Liver (tissue), 9 donors: ENCODE data around the gene ANP32A. TPM values are rescaled to one million over a fixed set of nuclear protein-coding genes. Genes with fewer than 3 reads are reported as not detected.

Experiments used
- DNase-seq: peaks from one replicate; pipeline ENCODE4 v3.0.0-alpha.2; 2017; ENCODE audit warnings: low spot score
- H3K27ac ChIP-seq, 2 donors: one replicate each; pipeline ENCODE4 v1.7.0; 2013; ENCODE audit warnings: inconsistent platforms in 2 of 2, low read length in 2 of 2, control low read depth in 1 of 2, low read depth in 1 of 2, mild to moderate bottlenecking in 1 of 2
- H3K27me3 ChIP-seq, 4 donors: one replicate each; pipeline versions ENCODE4 v1.6.1 to v1.7.0; 2013; ENCODE audit warnings: low read length in 3 of 4, inconsistent platforms in 1 of 4, mild to moderate bottlenecking in 1 of 4, moderate library complexity in 1 of 4; ENCODE audit not compliant: control insufficient read depth in 4 of 4, insufficient read depth in 4 of 4
- H3K36me3 ChIP-seq, 4 donors: one replicate each; pipeline versions ENCODE4 v1.6.1 to v1.7.0; 2013; ENCODE audit warnings: low read length in 3 of 4, mild to moderate bottlenecking in 3 of 4, low read depth in 1 of 4, moderate library complexity in 1 of 4; ENCODE audit not compliant: control insufficient read depth in 4 of 4, insufficient read depth in 3 of 4
- H3K4me1 ChIP-seq, 4 donors: one replicate each; pipeline versions ENCODE4 v1.6.1 to v1.7.0; 2013; ENCODE audit warnings: low read length in 3 of 4, mild to moderate bottlenecking in 3 of 4, moderate library complexity in 1 of 4; ENCODE audit not compliant: control insufficient read depth in 4 of 4, insufficient read depth in 4 of 4
- H3K4me3 ChIP-seq, 3 donors: one replicate each; pipeline versions ENCODE4 v1.6.1 to v1.7.0; 2013; ENCODE audit warnings: low read length in 3 of 3, control low read depth in 1 of 3, low read depth in 1 of 3, mild to moderate bottlenecking in 1 of 3
- H3K9ac ChIP-seq, 2 donors: one replicate each; pipeline ENCODE4 v1.7.0; 2013; ENCODE audit warnings: low read length in 2 of 2, mild to moderate bottlenecking in 2 of 2, moderate library complexity in 2 of 2, control low read depth in 1 of 2, low read depth in 1 of 2
- H3K9me3 ChIP-seq, 4 donors: one replicate each; pipeline versions ENCODE4 v1.6.1 to v1.7.0; 2013; ENCODE audit warnings: low read length in 3 of 4; ENCODE audit not compliant: control insufficient read depth in 4 of 4
- EGR1 ChIP-seq, 2 donors: IDR thresholded peaks; 2 replicates each; pipeline ENCODE4 v1.6.1; 2016 to 2018; ENCODE audit warnings: antibody characterized with exemption in 2 of 2, low read depth in 2 of 2
- FOXA1 ChIP-seq: IDR thresholded peaks from 2 replicates; pipeline ENCODE4 v1.6.1; 2016; ENCODE audit warnings: antibody characterized with exemption
- FOXA2 ChIP-seq: IDR thresholded peaks from 2 replicates; pipeline ENCODE4 v1.6.1; 2016; ENCODE audit warnings: antibody characterized with exemption
- GABPA ChIP-seq, 2 donors: IDR thresholded peaks in 1 of 2; conservative IDR thresholded peaks in 1 of 2; 2 replicates each; pipeline ENCODE4 v1.6.1; 2016; ENCODE audit warnings: antibody characterized with exemption in 2 of 2, mild to moderate bottlenecking in 1 of 2, moderate library complexity in 1 of 2
- HNF4A ChIP-seq, 2 donors: conservative IDR thresholded peaks; 2 replicates each; pipeline ENCODE4 v1.6.1; 2016; ENCODE audit warnings: antibody characterized with exemption in 2 of 2, mild to moderate bottlenecking in 2 of 2
- HNF4G ChIP-seq: IDR thresholded peaks from 2 replicates; pipeline ENCODE4 v1.6.1; 2016; ENCODE audit warnings: antibody characterized with exemption
- JUND ChIP-seq, 2 donors: IDR thresholded peaks; 2 replicates each; pipeline ENCODE4 v1.6.1; 2016; ENCODE audit warnings: antibody characterized with exemption in 2 of 2
- NR2F2 ChIP-seq: IDR thresholded peaks from 2 replicates; pipeline ENCODE4 v1.6.1; 2016; ENCODE audit warnings: antibody characterized with exemption
- RAD21 ChIP-seq, 2 donors: IDR thresholded peaks; 2 replicates each; pipeline ENCODE4 v1.6.1; 2016; ENCODE audit warnings: antibody characterized with exemption in 2 of 2, mild to moderate bottlenecking in 2 of 2
- RXRA ChIP-seq, 2 donors: IDR thresholded peaks; 2 replicates each; pipeline ENCODE4 v1.6.1; 2017 to 2018; ENCODE audit warnings: antibody characterized with exemption in 2 of 2, mild to moderate bottlenecking in 1 of 2
- TAF1 ChIP-seq: conservative IDR thresholded peaks from 2 replicates; pipeline ENCODE4 v1.6.1; 2016; ENCODE audit warnings: antibody characterized with exemption, mild to moderate bottlenecking
- YY1 ChIP-seq: IDR thresholded peaks from 2 replicates; pipeline ENCODE4 v1.6.1; 2016; ENCODE audit warnings: antibody characterized with exemption, mild to moderate bottlenecking
- ZBTB33 ChIP-seq: IDR thresholded peaks from 2 replicates; pipeline ENCODE4 v1.6.1; 2016; ENCODE audit warnings: antibody characterized with exemption
- WGBS: extraction: QIAGEN DNeasy Blood & Tissue Kit; methylation state at CpG from one replicate; pipeline ENCODE4 v1.1.7; 2013; 5-methylcytosine and 5-hydroxymethylcytosine counted together
- polyA plus RNA-seq, 2 donors: library from polyadenylated mRNA; stranded (reverse) in 1 of 2; unstranded in 1 of 2; fragments of 200-250 nt in 1 of 2; fragments of >200 nt in 1 of 2; fragmentation: Nextera tagmentation in 1 of 2; extraction: Ambion mirVana in 1 of 2; gene quantifications; one replicate each; pipeline versions ENCODE4 v1.2.1 to v1.2.3, GENCODE V29; 2013 to 2015
- total RNA-seq, 2 donors: library from RNA; depleted of rRNA; stranded (reverse); fragments of >200 nt; gene quantifications; one replicate each; pipeline ENCODE4 v1.2.3, GENCODE V29; 2014
- TF ChIP-seq, protein P1 (sequence below): fragments of 150-350 bp; IDR thresholded peaks from 2 replicates; pipeline ENCODE4 v1.5.1; 2017; ENCODE audit warnings: improper control_type of control experiment, low read depth, low read length; ENCODE audit not compliant: missing input control
- donor health status: healthy.
- donor health status: healthy.
- donor health status: healthy.
- donor health status: healthy.
- donor health status: healthy.

ANP32A gene
- total and polyA plus RNA-seq, 4 donors: 30.5 to 60.4 (median 39.4) TPM

DNA sequence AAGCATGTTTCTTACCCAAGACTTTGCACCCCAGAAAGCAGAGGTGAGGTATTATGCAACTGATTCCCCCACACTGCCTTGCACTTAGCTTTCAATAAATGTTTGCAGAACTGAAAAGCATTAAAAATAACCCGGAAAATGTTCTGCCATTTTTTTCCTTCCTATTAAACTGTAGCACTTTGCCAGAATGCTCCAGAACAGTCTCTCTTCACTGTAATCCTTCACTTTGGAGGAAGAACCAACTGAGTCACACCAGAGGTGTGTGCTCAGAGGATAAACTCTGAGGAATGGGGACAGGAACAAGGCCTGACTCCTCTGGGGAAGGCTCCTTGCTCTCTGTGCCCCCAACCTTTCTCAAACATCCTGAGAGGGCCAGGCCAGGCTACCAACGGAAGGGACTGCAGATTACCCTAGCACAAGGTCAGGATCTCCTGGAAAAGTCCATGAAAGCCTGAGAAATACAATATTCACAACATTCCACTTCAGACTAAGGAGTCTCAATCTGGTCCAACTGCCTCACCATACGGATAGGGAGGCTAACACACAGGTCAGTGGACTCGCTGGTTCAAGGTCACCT lies 19.0 kb downstream of the ANP32A start:
- Histone ChIP-seq H3K4me1 (peaks cover 3 to 28% (median 20%) of the 10 kb centered on the region in 4 donors), H3K27me3 (no peaks in the 10 kb centered on the region), H3K9me3 (no peaks in the 10 kb centered on the region), H3K27ac (peak overlapping the region in 1 of 2 donors; percentile 39), H3K9ac (no peak overlapping the region), H3K36me3 (no peaks in the 10 kb centered on the region), H3K4me3 (no peak overlapping the region)
- TF ChIP-seq NR2F2: peak; percentile 64
- TF ChIP-seq RAD21 (IDR thresholded peaks at IDR 0.05): no peak
- WGBS: 38% methylated on average over 4 of the region's 4 CpGs
- no peak for DNase-seq

GRCh38 chr15:68800875-68801274 lies 19.8 kb downstream of the ANP32A start:
- Histone ChIP-seq H3K36me3 (no peaks in the 10 kb centered on the region), H3K9me3 (no peaks in the 10 kb centered on the region), H3K27ac (no peak overlapping the region), H3K27me3 (no peaks in the 10 kb centered on the region), H3K4me3 (no peak overlapping the region), H3K9ac (no peak overlapping the region), H3K4me1 (peaks cover 7 to 35% (median 20%) of the 10 kb centered on the region in 4 donors)
- DNase-seq: no peak
- TF ChIP-seq NR2F2: no peak
- TF ChIP-seq JUND (IDR thresholded peaks at IDR 0.05): no peak
- TF ChIP-seq, protein P1, sequence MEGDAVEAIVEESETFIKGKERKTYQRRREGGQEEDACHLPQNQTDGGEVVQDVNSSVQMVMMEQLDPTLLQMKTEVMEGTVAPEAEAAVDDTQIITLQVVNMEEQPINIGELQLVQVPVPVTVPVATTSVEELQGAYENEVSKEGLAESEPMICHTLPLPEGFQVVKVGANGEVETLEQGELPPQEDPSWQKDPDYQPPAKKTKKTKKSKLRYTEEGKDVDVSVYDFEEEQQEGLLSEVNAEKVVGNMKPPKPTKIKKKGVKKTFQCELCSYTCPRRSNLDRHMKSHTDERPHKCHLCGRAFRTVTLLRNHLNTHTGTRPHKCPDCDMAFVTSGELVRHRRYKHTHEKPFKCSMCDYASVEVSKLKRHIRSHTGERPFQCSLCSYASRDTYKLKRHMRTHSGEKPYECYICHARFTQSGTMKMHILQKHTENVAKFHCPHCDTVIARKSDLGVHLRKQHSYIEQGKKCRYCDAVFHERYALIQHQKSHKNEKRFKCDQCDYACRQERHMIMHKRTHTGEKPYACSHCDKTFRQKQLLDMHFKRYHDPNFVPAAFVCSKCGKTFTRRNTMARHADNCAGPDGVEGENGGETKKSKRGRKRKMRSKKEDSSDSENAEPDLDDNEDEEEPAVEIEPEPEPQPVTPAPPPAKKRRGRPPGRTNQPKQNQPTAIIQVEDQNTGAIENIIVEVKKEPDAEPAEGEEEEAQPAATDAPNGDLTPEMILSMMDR: no peak
- TF ChIP-seq TAF1: no peak
- no peak for TF ChIP-seq RXRA (IDR thresholded peaks at IDR 0.05)
- TF ChIP-seq YY1: no peak
- no peak for TF ChIP-seq GABPA (IDR thresholded peaks at IDR 0.05 in 1 of 2, conservative IDR thresholded peaks at IDR 0.05 in 1 of 2)
- no peak for TF ChIP-seq ZBTB33
- TF ChIP-seq HNF4A (conservative IDR thresholded peaks at IDR 0.05): no peak
- TF ChIP-seq HNF4G: no peak
- 98% methylated on average over 1 of the region's 1 CpG for WGBS

DNA sequence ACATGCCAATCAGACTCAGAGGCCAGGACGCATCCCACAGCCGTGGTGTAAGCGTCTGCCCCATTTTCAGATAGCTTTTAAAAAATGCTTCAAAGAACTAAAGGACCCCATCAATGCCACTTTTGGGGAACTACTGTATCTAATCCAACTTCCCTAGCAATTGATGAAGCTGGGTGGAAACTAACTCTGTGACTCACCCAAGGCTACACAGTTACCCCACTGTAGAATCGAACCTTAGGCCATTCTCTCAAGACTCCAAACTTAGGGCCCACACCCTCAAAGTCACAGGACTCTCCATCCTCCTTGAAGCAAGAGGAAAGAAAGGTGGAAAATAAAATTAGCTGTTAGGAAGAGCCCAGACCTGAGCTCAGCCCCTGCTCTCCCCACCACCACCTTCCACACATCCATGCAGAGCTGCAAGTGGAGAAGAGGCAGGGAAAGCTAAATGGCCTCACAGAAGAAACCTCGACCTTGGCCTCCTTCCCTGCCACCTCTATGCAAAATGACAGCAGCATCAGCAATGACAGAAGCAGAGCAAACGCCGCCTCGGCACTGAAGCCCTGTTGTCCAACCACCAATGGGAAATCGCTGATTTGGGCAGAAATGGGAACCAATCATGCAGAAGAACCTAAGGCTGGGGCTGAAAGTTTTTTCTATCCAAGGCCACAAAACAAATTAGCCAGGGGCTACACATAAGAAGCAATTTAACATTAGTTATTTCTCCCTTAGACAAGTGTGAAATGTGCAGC lies 22.2 kb downstream of the ANP32A start:
- Histone ChIP-seq H3K4me1 (peaks cover 16 to 59% (median 41%) of the 10 kb centered on the region in 4 donors), H3K36me3 (no peaks in the 10 kb centered on the region), H3K4me3 (no peak overlapping the region), H3K9ac (no peak overlapping the region), H3K27ac (no peak overlapping the region), H3K9me3 (no peaks in the 10 kb centered on the region), H3K27me3 (no peaks in the 10 kb centered on the region)
- no peak for DNase-seq
- 89% methylated on average over 9 of the region's 9 CpGs for WGBS
- TF ChIP-seq ZBTB33 (no peak), FOXA1 (no peak), EGR1 (IDR thresholded peaks at IDR 0.05; ENCODE audit: low read depth in 2 of 2) (no peak), YY1 (no peak), HNF4G (no peak), TAF1 (no peak), JUND (IDR thresholded peaks at IDR 0.05) (no peak), FOXA2 (no peak), NR2F2 (no peak), RAD21 (IDR thresholded peaks at IDR 0.05) (no peak), GABPA (IDR thresholded peaks at IDR 0.05 in 1 of 2, conservative IDR thresholded peaks at IDR 0.05 in 1 of 2) (no peak)
- TF ChIP-seq, protein P1: no peak
